Measurements from ENCODE around the gene KIAA1217.

KIAA1217 gene

GRCh38 chr10:24246365-24246764, 37.4 kb downstream of the KIAA1217 start:
- TF ChIP-seq ZNF274 (IDR thresholded peaks at IDR 0.05; ENCODE audit: low read length) (no peak), ZNF274 (tag by site-specific recombination; IDR thresholded peaks at IDR 0.05; ENCODE audit: borderline replicate concordance) (no peak), ZNF473 (tag by site-specific recombination; IDR thresholded peaks at IDR 0.05) (no peak), ZNF433 (tag by site-specific recombination; IDR thresholded peaks at IDR 0.05; ENCODE audit: low read depth) (no peak), ZNF114 (tag by site-specific recombination; IDR thresholded peaks at IDR 0.05) (no peak), ZNF544 (tag by site-specific recombination; IDR thresholded peaks at IDR 0.05) (no peak), ZNF24 (tag by site-specific recombination; IDR thresholded peaks at IDR 0.05) (no peak), ZNF791 (tag by site-specific recombination; IDR thresholded peaks at IDR 0.05) (no peak), ZNF623 (tag by site-specific recombination; IDR thresholded peaks at IDR 0.05) (no peak), ZNF394 (tag by site-specific recombination; IDR thresholded peaks at IDR 0.05; ENCODE audit: borderline replicate concordance) (no peak), ZEB2 (tag by site-specific recombination; IDR thresholded peaks at IDR 0.05) (no peak), ZNF521 (tag by site-specific recombination; IDR thresholded peaks at IDR 0.05) (no peak), ZNF629 (tag by site-specific recombination; IDR thresholded peaks at IDR 0.05) (no peak), KLF8 (tag by site-specific recombination; IDR thresholded peaks at IDR 0.05) (no peak), SP7 (tag by site-specific recombination; IDR thresholded peaks at IDR 0.05) (no peak)
- POLR2A ChIA-PET, result no interaction called here
- H3K27ac ChIP-seq (ENCODE audit: extremely low read depth, low read depth, low read length), result no peak overlapping the region

GRCh38 chr10:24247841-24248240, 38.9 kb downstream of the KIAA1217 start:
- POLR2A ChIA-PET, result no interaction called here
- Histone ChIP-seq H3K9me3 (ENCODE audit: control insufficient read depth, insufficient read depth, low read depth, low read length) (no peaks in the 10 kb centered on the region), H3K36me3 (ENCODE audit: control insufficient read depth in 2 of 2, insufficient read depth in 1 of 2, low read length in 2 of 2) (no peaks in the 10 kb centered on the region), H3K4me3 (ENCODE audit: low read depth, low read length) (no peak overlapping the region), H3K27ac (ENCODE audit: extremely low read depth, low read depth, low read length) (no peak overlapping the region), H3K4me1 (ENCODE audit: control insufficient read depth, insufficient read depth, low read length) (no peaks in the 10 kb centered on the region)
- TF ChIP-seq ZNF791 (tag by site-specific recombination; IDR thresholded peaks at IDR 0.05) (no peak), ZNF670 (tag by site-specific recombination; IDR thresholded peaks at IDR 0.05; ENCODE audit: low read depth) (no peak), ZNF239 (tag by site-specific recombination; IDR thresholded peaks at IDR 0.05) (no peak), ZNF132 (tag by site-specific recombination; IDR thresholded peaks at IDR 0.05; ENCODE audit: borderline replicate concordance) (no peak), ZNF510 (tag by site-specific recombination; IDR thresholded peaks at IDR 0.05; ENCODE audit: insufficient replicate concordance) (no peak), ZFP69B (tag by site-specific recombination; IDR thresholded peaks at IDR 0.05) (no peak)
- CTCF ChIA-PET, result no interaction called here

More at GRCh38 chr10:24246365-24246764, 37.4 kb downstream of the KIAA1217 start:
- H3K36me3 ChIP-seq (ENCODE audit: control insufficient read depth in 2 of 2, insufficient read depth in 1 of 2, low read length in 2 of 2), result no peaks in the 10 kb centered on the region
- no peaks in the 10 kb centered on the region for H3K4me1 ChIP-seq (ENCODE audit: control insufficient read depth, insufficient read depth, low read length)
- CTCF ChIA-PET, result no interaction called here
- no peak overlapping the region for H3K4me3 ChIP-seq (ENCODE audit: low read depth, low read length)
- H3K9me3 ChIP-seq (ENCODE audit: control insufficient read depth, insufficient read depth, low read depth, low read length), result no peaks in the 10 kb centered on the region

GRCh38 chr10:24249829-24250415, 41.0 kb downstream of the KIAA1217 start:
- no peaks in the 10 kb centered on the region for H3K9me3 ChIP-seq (ENCODE audit: control insufficient read depth, insufficient read depth, low read depth, low read length)
- H3K4me3 ChIP-seq (ENCODE audit: low read depth, low read length), result no peak overlapping the region
- ChIA-PET CTCF (interaction anchor here (0.8 to 1.4 kb wide), 2 partner anchors 18 to 69 kb away, joined by 3 to 6 read pairs; no protein-coding TSS in a partner anchor), POLR2A (no interaction called here)
- H3K4me1 ChIP-seq (ENCODE audit: control insufficient read depth, insufficient read depth, low read length), result no peaks in the 10 kb centered on the region
- no peak overlapping the region for H3K27ac ChIP-seq (ENCODE audit: extremely low read depth, low read depth, low read length)
- H3K36me3 ChIP-seq (ENCODE audit: control insufficient read depth in 2 of 2, insufficient read depth in 1 of 2, low read length in 2 of 2), result no peaks in the 10 kb centered on the region
- TF ChIP-seq REST (tag by site-specific recombination; IDR thresholded peaks at IDR 0.05), result no peak
- no peak for TF ChIP-seq ZNF513 (tag by site-specific recombination; IDR thresholded peaks at IDR 0.05)
- TF ChIP-seq ZNF488 (tag by site-specific recombination; IDR thresholded peaks at IDR 0.05), result no peak
- no peak for TF ChIP-seq ZNF660 (tag by site-specific recombination; IDR thresholded peaks at IDR 0.05)
- TF ChIP-seq HIC1 (tag by site-specific recombination; IDR thresholded peaks at IDR 0.05), result no peak
